Naive B cell (primary cell): ENCODE measurements around the gene POLR1E. TPM values are rescaled to one million over a fixed set of nuclear protein-coding genes. Genes with fewer than 3 reads are reported as not detected.
"Not testable (repeated sequence)": the region's sequence is repeated elsewhere in the genome, so short reads cannot be mapped to it uniquely, and the experiment has no call there.

ENCODE experiments used
- ATAC-seq, 2 donors: fragments of 150-1000 bp; cut with Tn5 transposase; 2 replicates each; pipeline ENCODE4 v1.10.0; 2021; ENCODE audit warnings: low read depth in 2 of 2, mild to moderate bottlenecking in 2 of 2, moderate library complexity in 2 of 2
- DNase-seq: peaks from one replicate; pipeline ENCODE4 v3.0.0; 2022
- H3K27ac Mint-ChIP-seq, 6 donors: one replicate each; pipeline ENCODE4 v1.8.0; 2020 to 2022; ENCODE audit warnings: mild to moderate bottlenecking in 6 of 6, mixed read lengths in 6 of 6, moderate library complexity in 5 of 6, inconsistent platforms in 2 of 6
- H3K27me3 Mint-ChIP-seq, 3 donors: one replicate each; pipeline ENCODE4 v1.8.0; 2021 to 2022; ENCODE audit warnings: mixed read lengths in 3 of 3, mild to moderate bottlenecking in 1 of 3
- H3K36me3 Mint-ChIP-seq, 2 donors: one replicate each; pipeline ENCODE4 v1.8.0; 2020 to 2022; ENCODE audit warnings: mixed read lengths in 2 of 2, inconsistent platforms in 1 of 2, mild to moderate bottlenecking in 1 of 2
- H3K4me1 Mint-ChIP-seq, 3 donors: one replicate each; pipeline ENCODE4 v1.8.0; 2020 to 2022; ENCODE audit warnings: mixed read lengths in 3 of 3, inconsistent platforms in 1 of 3, mild to moderate bottlenecking in 1 of 3, moderate library complexity in 1 of 3
- H3K4me3 Mint-ChIP-seq, 8 donors: one replicate each; pipeline ENCODE4 v1.8.0; 2020 to 2022; ENCODE audit warnings: mild to moderate bottlenecking in 8 of 8, mixed read lengths in 8 of 8, moderate library complexity in 8 of 8, inconsistent platforms in 2 of 8
- H3K9me3 Mint-ChIP-seq, 7 donors: one replicate each; pipeline ENCODE4 v1.8.0; 2020 to 2022; ENCODE audit warnings: mixed read lengths in 7 of 7, mild to moderate bottlenecking in 5 of 7, inconsistent platforms in 2 of 7, moderate library complexity in 1 of 7
- polyA plus RNA-seq, 6 donors: library from polyadenylated mRNA; unstranded; fragments of 300-500 nt; fragmentation: Illumina TruSeq; gene quantifications; one replicate each; pipeline ENCODE4 v1.2.3, GENCODE V29; 2021; ENCODE audit warnings: low read depth in 6 of 6

POLR1E gene
- polyA plus RNA-seq, 6 donors from 2014 or later, result 5.5 to 15.8 (median 10.4) TPM

- Mint-ChIP-seq H3K4me1 (peaks cover 15 to 31% (median 29%) of the 10 kb centered on the region in 3 donors), H3K27ac (peak overlapping the region in 1 of 6 donors; percentile 54), H3K9me3 (no peaks in the 10 kb centered on the region), H3K4me3 (peak overlapping the region in 2 of 8 donors; percentile 16 to 48), H3K36me3 (no peaks in the 10 kb centered on the region), H3K27me3 (no peaks in the 10 kb centered on the region)
- ATAC-seq (no peak), DNase-seq (no peak)
Measured at GRCh38 chr9:37468620-37469019, 17.1 kb upstream of the POLR1E start.

GRCh38 chr9:37471942-37472684, 13.6 kb upstream of the POLR1E start:
- Mint-ChIP-seq H3K27ac (peak overlapping the region in 4 of 6 donors; percentile 21 to 72 (median 48)), H3K27me3 (peaks cover 0 to 6% (median 0%) of the 10 kb centered on the region in 3 donors), H3K36me3 (no peaks in the 10 kb centered on the region), H3K9me3 (peaks cover 1 to 14% (median 5%) of the 10 kb centered on the region in 7 donors), H3K4me1 (peaks cover 10 to 15% (median 11%) of the 10 kb centered on the region in 3 donors), H3K4me3 (peak overlapping the region; percentile 16 to 86 (median 74))
- no peak for ATAC-seq
- no peak for DNase-seq

- DNase-seq, H3K4me3 Mint-ChIP-seq, H3K27me3 Mint-ChIP-seq, H3K36me3 Mint-ChIP-seq, H3K27ac Mint-ChIP-seq, ATAC-seq: not testable (repeated sequence)
- Mint-ChIP-seq H3K4me1 (peaks cover 18 to 23% (median 19%) of the 10 kb centered on the region in 3 donors), H3K9me3 (peaks cover 1 to 14% (median 5%) of the 10 kb centered on the region in 7 donors)
Measured at GRCh38 chr9:37473982-37474381, 11.8 kb upstream of the POLR1E start.

GRCh38 chr9:37474438-37474837, 11.3 kb upstream of the POLR1E start:
- H3K27me3 Mint-ChIP-seq, result peaks cover 0 to 6% (median 0%) of the 10 kb centered on the region in 3 donors

GRCh38 chr9:37476930-37477329, 8.8 kb upstream of the POLR1E start:
- no peaks in the 10 kb centered on the region for H3K36me3 Mint-ChIP-seq
- ATAC-seq (no peak), DNase-seq (no peak)
- H3K27ac Mint-ChIP-seq, result peak overlapping the region in 3 of 6 donors; percentile 9 to 40 (median 16)
- peaks cover 13 to 24% (median 19%) of the 10 kb centered on the region in 3 donors for H3K4me1 Mint-ChIP-seq
- H3K9me3 Mint-ChIP-seq, result peaks cover 1 to 14% (median 5%) of the 10 kb centered on the region in 7 donors
- peaks cover 0 to 13% (median 9%) of the 10 kb centered on the region in 3 donors for H3K27me3 Mint-ChIP-seq
- H3K4me3 Mint-ChIP-seq, result no peak overlapping the region

More at GRCh38 chr9:37474438-37474837, 11.3 kb upstream of the POLR1E start:
- DNase-seq (no peak), ATAC-seq (no peak)
- H3K4me1 Mint-ChIP-seq, result peaks cover 18 to 23% (median 19%) of the 10 kb centered on the region in 3 donors
- peaks cover 1 to 14% (median 5%) of the 10 kb centered on the region in 7 donors for H3K9me3 Mint-ChIP-seq
- no peak overlapping the region for H3K4me3 Mint-ChIP-seq
- no peaks in the 10 kb centered on the region for H3K36me3 Mint-ChIP-seq
- H3K27ac Mint-ChIP-seq, result no peak overlapping the region

GRCh38 chr9:37477443-37477842, 8.3 kb upstream of the POLR1E start:
- peaks cover 1 to 14% (median 5%) of the 10 kb centered on the region in 7 donors for H3K9me3 Mint-ChIP-seq
- DNase-seq, H3K36me3 Mint-ChIP-seq, H3K4me3 Mint-ChIP-seq, H3K27ac Mint-ChIP-seq, ATAC-seq: not testable (repeated sequence)
- H3K27me3 Mint-ChIP-seq, result peaks cover 0 to 15% (median 12%) of the 10 kb centered on the region in 3 donors
- H3K4me1 Mint-ChIP-seq, result peaks cover 9 to 20% (median 14%) of the 10 kb centered on the region in 3 donors

- H3K36me3 Mint-ChIP-seq, result not testable (repeated sequence)
- peak overlapping the region in 1 of 6 donors; percentile 11 for H3K27ac Mint-ChIP-seq
Measured at GRCh38 chr9:37477987-37478619, 7.6 kb upstream of the POLR1E start.

GRCh38 chr9:37480759-37481158, 5.0 kb upstream of the POLR1E start:
- no peak overlapping the region for H3K4me3 Mint-ChIP-seq
- ATAC-seq (no peak), DNase-seq (no peak)
- H3K9me3 Mint-ChIP-seq, result no peaks in the 10 kb centered on the region
- H3K27ac Mint-ChIP-seq, result no peak overlapping the region
- no peaks in the 10 kb centered on the region for H3K36me3 Mint-ChIP-seq
- H3K4me1 Mint-ChIP-seq, result peaks cover 20 to 26% (median 25%) of the 10 kb centered on the region in 3 donors
- H3K27me3 Mint-ChIP-seq, result peaks cover 0 to 15% (median 12%) of the 10 kb centered on the region in 3 donors

More at GRCh38 chr9:37477987-37478619, 7.6 kb upstream of the POLR1E start:
- not testable (repeated sequence) for DNase-seq
- ATAC-seq, result peak; percentile 61 to 66
- peaks cover 0 to 15% (median 12%) of the 10 kb centered on the region in 3 donors for H3K27me3 Mint-ChIP-seq
- H3K9me3 Mint-ChIP-seq, result peaks cover 1 to 14% (median 5%) of the 10 kb centered on the region in 7 donors
- peak overlapping the region in 1 of 8 donors; percentile 12 for H3K4me3 Mint-ChIP-seq
- peaks cover 9 to 19% (median 14%) of the 10 kb centered on the region in 3 donors for H3K4me1 Mint-ChIP-seq

- Mint-ChIP-seq H3K27ac (peak overlapping the region; percentile 44 to 94 (median 93)), H3K27me3 (peaks cover 0 to 10% (median 9%) of the 10 kb centered on the region in 3 donors), H3K4me1 (peaks cover 24 to 45% (median 41%) of the 10 kb centered on the region in 3 donors), H3K9me3 (no peaks in the 10 kb centered on the region), H3K4me3 (peak overlapping the region; percentile 92 to 99 (median 95)), H3K36me3 (peaks cover 8% of the 10 kb centered on the region in 2 donors)
- DNase-seq (no peak), ATAC-seq (no peak)
Measured at GRCh38 chr9:37486256-37486615, 488 bp downstream of the POLR1E start.

GRCh38 chr9:37486616-37487548, 1.1 kb downstream of the POLR1E start:
- ATAC-seq, result no peak
- Mint-ChIP-seq H3K9me3 (no peaks in the 10 kb centered on the region), H3K27me3 (peaks cover 0 to 4% (median 2%) of the 10 kb centered on the region in 3 donors), H3K27ac (peak overlapping the region in 5 of 6 donors; percentile 92 to 94 (median 93)), H3K4me3 (peak overlapping the region; percentile 92 to 99 (median 95)), H3K4me1 (peaks cover 18 to 45% (median 41%) of the 10 kb centered on the region in 3 donors), H3K36me3 (peaks cover 8% of the 10 kb centered on the region in 2 donors)
- DNase-seq, result no peak

GRCh38 chr9:37491939-37492338, 6.2 kb downstream of the POLR1E start:
- H3K36me3 Mint-ChIP-seq, result peaks cover 19 to 37% of the 10 kb centered on the region in 2 donors
- peaks cover 5 to 23% (median 18%) of the 10 kb centered on the region in 3 donors for H3K4me1 Mint-ChIP-seq
- ATAC-seq, result no peak
- H3K9me3 Mint-ChIP-seq, result no peaks in the 10 kb centered on the region
- no peak for DNase-seq
- H3K4me3 Mint-ChIP-seq, result no peak overlapping the region
- no peaks in the 10 kb centered on the region for H3K27me3 Mint-ChIP-seq
- no peak overlapping the region for H3K27ac Mint-ChIP-seq

GRCh38 chr9:37495571-37495970, 9.8 kb downstream of the POLR1E start:
- Mint-ChIP-seq H3K27me3 (no peaks in the 10 kb centered on the region), H3K9me3 (no peaks in the 10 kb centered on the region), H3K4me3 (no peak overlapping the region), H3K36me3 (peaks cover 13 to 32% of the 10 kb centered on the region in 2 donors), H3K4me1 (peaks cover 0 to 2% (median 0%) of the 10 kb centered on the region in 3 donors), H3K27ac (peak overlapping the region in 2 of 6 donors; percentile 22 to 54)
- no peak for DNase-seq
- no peak for ATAC-seq
